Keratinocyte (primary cell): ENCODE measurements around the gene TMED5. TPM values are rescaled to one million over a fixed set of nuclear protein-coding genes. Genes with fewer than 3 reads are reported as not detected.

Source experiments
- DNase-seq: peaks from one replicate; pipeline ENCODE4 v3.0.0-alpha.2; 2011; ENCODE audit warnings: low read depth, missing footprints, low spot score
- FAIRE-seq: peaks from 2 replicates; lab custom pipeline; 2011; peaks lifted over from hg19 to GRCh38; lab: Jason Lieb, UNC
- H2AFZ ChIP-seq: 2 replicates; pipeline ENCODE4 v1.6.0; 2012; ENCODE audit warnings: low read length, control low read depth, inconsistent platforms; ENCODE audit not compliant: control insufficient read depth
- H3K27ac ChIP-seq: 2 replicates; pipeline ENCODE4 v1.5.1; 2011; ENCODE audit warnings: low read length; ENCODE audit not compliant: control insufficient read depth, insufficient read depth
- H3K27me3 ChIP-seq: 3 replicates; pipeline ENCODE4 v1.6.0; 2011; ENCODE audit warnings: low read length; ENCODE audit not compliant: control insufficient read depth, insufficient read depth; ENCODE audit errors: extremely low read depth
- H3K36me3 ChIP-seq, 2 experiments: 2 replicates in 1 of 2; 3 replicates in 1 of 2; pipeline ENCODE4 v1.5.1; 2011; ENCODE audit warnings: low read length in 2 of 2, mild to moderate bottlenecking in 1 of 2; ENCODE audit not compliant: control insufficient read depth in 2 of 2, insufficient read depth in 2 of 2; ENCODE audit errors: extremely low read depth in 1 of 2
- H3K4me1 ChIP-seq: 3 replicates; pipeline ENCODE4 v1.5.1; 2011; ENCODE audit warnings: low read length; ENCODE audit not compliant: control insufficient read depth, insufficient read depth; ENCODE audit errors: extremely low read depth
- H3K4me2 ChIP-seq: 3 replicates; pipeline ENCODE4 v1.6.0; 2011; ENCODE audit warnings: low read depth, low read length; ENCODE audit not compliant: control insufficient read depth, insufficient read depth; ENCODE audit errors: extremely low read depth
- H3K4me3 ChIP-seq, 3 experiments: fragments of 200-600 bp in 1 of 3; sonication (generic) in 1 of 3; 2 replicates in 2 of 3; 3 replicates in 1 of 3; pipeline ENCODE4 v1.5.1; 2011 to 2016; ENCODE audit warnings: low read length in 3 of 3, mild to moderate bottlenecking in 3 of 3, control low read depth in 2 of 3, inconsistent platforms in 1 of 3, low read depth in 1 of 3, mixed read lengths in 1 of 3, mixed run types in 1 of 3, moderate library complexity in 1 of 3; ENCODE audit not compliant: control insufficient read depth in 2 of 3, insufficient read depth in 2 of 3; ENCODE audit errors: extremely low read depth in 1 of 3
- H3K79me2 ChIP-seq: 2 replicates; pipeline ENCODE4 v1.6.0; 2012; ENCODE audit warnings: low read length; ENCODE audit not compliant: control insufficient read depth, insufficient read depth
- H3K9ac ChIP-seq: 3 replicates; pipeline ENCODE4 v1.6.0; 2011; ENCODE audit warnings: low read length; ENCODE audit not compliant: control insufficient read depth, insufficient read depth; ENCODE audit errors: extremely low read depth
- H3K9me1 ChIP-seq: 3 replicates; pipeline ENCODE4 v1.6.0; 2011; ENCODE audit warnings: low read length; ENCODE audit not compliant: control insufficient read depth, insufficient read depth; ENCODE audit errors: extremely low read depth
- H3K9me3 ChIP-seq: 2 replicates; pipeline ENCODE4 v1.5.1; 2012; ENCODE audit warnings: low read depth, low read length; ENCODE audit not compliant: control insufficient read depth
- H4K20me1 ChIP-seq: 3 replicates; pipeline ENCODE4 v1.6.0; 2011; ENCODE audit warnings: low read length; ENCODE audit not compliant: control insufficient read depth, insufficient read depth; ENCODE audit errors: extremely low read depth
- EZH2 ChIP-seq: IDR thresholded peaks from one replicate; pipeline ENCODE4 v1.6.1; 2012; ENCODE audit warnings: inconsistent platforms, mild to moderate bottlenecking, low read length, moderate library complexity
- dilution Hi-C: fragments of 300-500 bp; cut with MboI; formaldehyde crosslinking; loops from one replicate; pipeline ENCODE4 v1.7.0; 2020; ENCODE audit warnings: low sequenced_read_pairs; ENCODE audit not compliant: extremely low pct_ligation_motif_present
- polyA plus RNA-seq, 5 experiments: library from polyadenylated mRNA; depleted of rRNA in 3 of 5; stranded (reverse) in 3 of 5; stranded (forward) in 1 of 5; unstranded in 1 of 5; fragments of >200 nt; gene quantifications; 1 replicate in 1 of 5; 2 replicates in 3 of 5; 3 replicates in 1 of 5; pipeline versions ENCODE4 v1.2.1 to v1.2.3, GENCODE V29; 2011 to 2012; ENCODE audit warnings: missing spikeins in 2 of 5, low read depth in 1 of 5, low replicate concordance in 1 of 5
- TF ChIP-seq, protein P1 (sequence below), 3 experiments: IDR thresholded peaks in 1 of 3; conservative IDR thresholded peaks in 1 of 3; optimal IDR thresholded peaks in 1 of 3; 2 replicates in 2 of 3; 3 replicates in 1 of 3; pipeline versions ENCODE3 to v1.5.1; 2011; ENCODE audit warnings: low read length in 3 of 3, mild to moderate bottlenecking in 3 of 3, moderate library complexity in 2 of 3, control low read depth in 1 of 3, inconsistent platforms in 1 of 3; ENCODE audit not compliant: insufficient read depth in 2 of 3; ENCODE audit errors: extremely low read depth in 1 of 3

TMED5 gene
- polyA plus RNA-seq, 1 donor (not counting 4 experiments of a cell fraction or from before 2014, with no cell fraction given) = 55.4 TPM

- TF ChIP-seq EZH2 = no peak
- TF ChIP-seq, protein P1, sequence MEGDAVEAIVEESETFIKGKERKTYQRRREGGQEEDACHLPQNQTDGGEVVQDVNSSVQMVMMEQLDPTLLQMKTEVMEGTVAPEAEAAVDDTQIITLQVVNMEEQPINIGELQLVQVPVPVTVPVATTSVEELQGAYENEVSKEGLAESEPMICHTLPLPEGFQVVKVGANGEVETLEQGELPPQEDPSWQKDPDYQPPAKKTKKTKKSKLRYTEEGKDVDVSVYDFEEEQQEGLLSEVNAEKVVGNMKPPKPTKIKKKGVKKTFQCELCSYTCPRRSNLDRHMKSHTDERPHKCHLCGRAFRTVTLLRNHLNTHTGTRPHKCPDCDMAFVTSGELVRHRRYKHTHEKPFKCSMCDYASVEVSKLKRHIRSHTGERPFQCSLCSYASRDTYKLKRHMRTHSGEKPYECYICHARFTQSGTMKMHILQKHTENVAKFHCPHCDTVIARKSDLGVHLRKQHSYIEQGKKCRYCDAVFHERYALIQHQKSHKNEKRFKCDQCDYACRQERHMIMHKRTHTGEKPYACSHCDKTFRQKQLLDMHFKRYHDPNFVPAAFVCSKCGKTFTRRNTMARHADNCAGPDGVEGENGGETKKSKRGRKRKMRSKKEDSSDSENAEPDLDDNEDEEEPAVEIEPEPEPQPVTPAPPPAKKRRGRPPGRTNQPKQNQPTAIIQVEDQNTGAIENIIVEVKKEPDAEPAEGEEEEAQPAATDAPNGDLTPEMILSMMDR (optimal IDR thresholded peaks at IDR 0.05 in 1 of 3, IDR thresholded peaks at IDR 0.05 in 1 of 3, conservative IDR thresholded peaks at IDR 0.05 in 1 of 3; ENCODE audit: extremely low read depth in 1 of 3, insufficient read depth in 2 of 3, low read length in 3 of 3) = no peak
- no peak for FAIRE-seq
- peaks cover 2 to 15% of the 10 kb centered on the region in 2 experiments for H3K36me3 ChIP-seq
Measured at GRCh38 chr1:93140106-93140505, 40.1 kb downstream of the TMED5 start.

GRCh38 chr1:93137604-93138292 lies 42.5 kb downstream of the TMED5 start:
- Histone ChIP-seq H3K27me3 (no peaks in the 10 kb centered on the region), H3K79me2 (no peaks in the 10 kb centered on the region), H3K4me3 (no peak overlapping the region), H4K20me1 (no peaks in the 10 kb centered on the region), H3K4me2 (no peak overlapping the region), H3K9me3 (no peaks in the 10 kb centered on the region), H3K4me1 (peaks cover 6% of the 10 kb centered on the region), H3K27ac (no peak overlapping the region), H3K9ac (no peak overlapping the region), H2AFZ (no peak overlapping the region), H3K36me3 (peaks cover 2 to 21% of the 10 kb centered on the region in 2 experiments), H3K9me1 (no peaks in the 10 kb centered on the region)
- FAIRE-seq (peak; percentile 34), DNase-seq (no peak)
- dilution Hi-C loops = no loop called here
- no peak for TF ChIP-seq EZH2
- TF ChIP-seq, protein P1 (optimal IDR thresholded peaks at IDR 0.05 in 1 of 3, IDR thresholded peaks at IDR 0.05 in 1 of 3, conservative IDR thresholded peaks at IDR 0.05 in 1 of 3; ENCODE audit: extremely low read depth in 1 of 3, insufficient read depth in 2 of 3, low read length in 3 of 3) = no peak

More at GRCh38 chr1:93140106-93140505, 40.1 kb downstream of the TMED5 start:
- H2AFZ ChIP-seq = no peak overlapping the region
- no peak overlapping the region for H3K9ac ChIP-seq
- dilution Hi-C loops = no loop called here
- H3K4me2 ChIP-seq = no peak overlapping the region
- H3K4me1 ChIP-seq = peaks cover 12% of the 10 kb centered on the region
- no peak overlapping the region for H3K27ac ChIP-seq
- H3K79me2 ChIP-seq = no peaks in the 10 kb centered on the region
- DNase-seq = no peak
- no peaks in the 10 kb centered on the region for H3K9me3 ChIP-seq
- no peaks in the 10 kb centered on the region for H3K9me1 ChIP-seq
- H3K4me3 ChIP-seq = no peak overlapping the region
- H3K27me3 ChIP-seq = no peaks in the 10 kb centered on the region
- H4K20me1 ChIP-seq = no peaks in the 10 kb centered on the region
